ENCODE measurements around the gene BCAP29. TPM values are rescaled to one million over a fixed set of nuclear protein-coding genes. Genes with fewer than 3 reads are reported as not detected.

BCAP29 gene
- total RNA-seq, 1 donor from 2014 or later = 34.9 TPM

DNA sequence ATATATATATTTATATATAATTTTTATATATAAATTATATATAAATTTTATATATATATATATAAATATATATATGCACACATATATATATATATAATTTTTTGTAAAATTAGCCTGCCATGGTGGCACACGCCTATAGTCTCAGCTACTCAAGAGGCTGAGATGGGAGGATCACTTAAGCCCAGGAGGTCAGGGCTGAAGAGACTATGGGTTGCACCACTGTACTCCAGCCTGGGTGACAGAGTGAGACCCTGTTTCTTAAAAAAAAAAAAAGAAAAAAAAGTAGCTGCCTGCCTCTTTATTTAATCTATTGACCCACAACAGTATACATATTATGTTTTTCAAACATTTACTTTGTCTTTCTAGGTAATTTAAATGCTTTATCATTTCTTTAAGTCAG lies 19.2 kb downstream of the BCAP29 start:
- TF ChIP-seq CTCF (IDR thresholded peaks at IDR 0.05; ENCODE audit: unreplicated experiment) = no peak
- Mint-ChIP-seq H3K4me3 (ENCODE audit: low read depth) (no peak overlapping the region), H3K9me3 (ENCODE audit: low read depth) (no peaks in the 10 kb centered on the region), H3K27ac (no peak overlapping the region), H3K4me1 (ENCODE audit: low read depth) (peaks cover 14% of the 10 kb centered on the region), H3K27me3 (no peaks in the 10 kb centered on the region), H3K36me3 (ENCODE audit: insufficient read depth) (peaks cover 13% of the 10 kb centered on the region)
- no peak for DNase-seq (ENCODE audit: low spot score, unreplicated experiment)

- H3K4me3 Mint-ChIP-seq (ENCODE audit: low read depth) = no peak overlapping the region
- no peak for TF ChIP-seq CTCF (IDR thresholded peaks at IDR 0.05; ENCODE audit: unreplicated experiment)
- no peak for DNase-seq (ENCODE audit: low spot score, unreplicated experiment)
- H3K9me3 Mint-ChIP-seq (ENCODE audit: low read depth) = no peaks in the 10 kb centered on the region
- H3K27me3 Mint-ChIP-seq = no peaks in the 10 kb centered on the region
- peaks cover 4% of the 10 kb centered on the region for H3K36me3 Mint-ChIP-seq (ENCODE audit: insufficient read depth)
- H3K27ac Mint-ChIP-seq = no peak overlapping the region
- H3K4me1 Mint-ChIP-seq (ENCODE audit: low read depth) = peaks cover 14% of the 10 kb centered on the region
These were observed 20.8 kb downstream of the BCAP29 start for GRCh38 chr7:107600816-107601215.

- peaks cover 2% of the 10 kb centered on the region for H3K36me3 Mint-ChIP-seq (ENCODE audit: insufficient read depth)
- no peak for TF ChIP-seq CTCF (IDR thresholded peaks at IDR 0.05; ENCODE audit: unreplicated experiment)
- H3K4me1 Mint-ChIP-seq (ENCODE audit: low read depth) = peaks cover 9% of the 10 kb centered on the region
- H3K27ac Mint-ChIP-seq = no peak overlapping the region
- H3K27me3 Mint-ChIP-seq = no peaks in the 10 kb centered on the region
- H3K9me3 Mint-ChIP-seq (ENCODE audit: low read depth) = no peaks in the 10 kb centered on the region
- no peak overlapping the region for H3K4me3 Mint-ChIP-seq (ENCODE audit: low read depth)
- DNase-seq (ENCODE audit: low spot score, unreplicated experiment) = no peak
These were observed 25.3 kb downstream of the BCAP29 start for GRCh38 chr7:107605218-107605815.

DNA sequence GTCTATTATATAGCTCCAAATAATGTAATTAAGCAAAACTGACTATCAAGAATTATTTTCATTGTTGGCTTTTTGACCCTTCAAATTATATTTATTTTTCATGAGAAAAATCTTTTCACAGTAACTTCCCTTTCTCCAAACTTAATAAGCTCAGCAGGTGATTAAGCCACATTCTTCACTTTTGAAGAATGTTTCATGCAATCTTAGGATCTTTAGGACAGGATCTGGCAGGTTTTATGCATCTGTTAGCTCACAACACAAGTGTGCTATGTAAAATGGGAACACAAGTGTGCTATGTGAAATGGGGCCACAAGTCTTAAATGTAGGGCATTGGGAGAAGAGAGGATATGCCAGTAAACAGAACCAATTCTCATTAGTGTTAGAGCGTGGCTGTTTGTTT lies 26.3 kb downstream of the BCAP29 start:
- TF ChIP-seq CTCF (IDR thresholded peaks at IDR 0.05; ENCODE audit: unreplicated experiment) = no peak
- no peak overlapping the region for H3K4me3 Mint-ChIP-seq (ENCODE audit: low read depth)
- no peaks in the 10 kb centered on the region for H3K9me3 Mint-ChIP-seq (ENCODE audit: low read depth)
- H3K4me1 Mint-ChIP-seq (ENCODE audit: low read depth) = peaks cover 9% of the 10 kb centered on the region
- H3K27ac Mint-ChIP-seq = no peak overlapping the region
- no peak for DNase-seq (ENCODE audit: low spot score, unreplicated experiment)
- no peaks in the 10 kb centered on the region for H3K27me3 Mint-ChIP-seq
- peaks cover 2% of the 10 kb centered on the region for H3K36me3 Mint-ChIP-seq (ENCODE audit: insufficient read depth)

- H3K27me3 Mint-ChIP-seq = no peaks in the 10 kb centered on the region
- no peak overlapping the region for H3K27ac Mint-ChIP-seq
- H3K4me3 Mint-ChIP-seq (ENCODE audit: low read depth) = no peak overlapping the region
- DNase-seq (ENCODE audit: low spot score, unreplicated experiment) = no peak
- no peaks in the 10 kb centered on the region for H3K9me3 Mint-ChIP-seq (ENCODE audit: low read depth)
- H3K36me3 Mint-ChIP-seq (ENCODE audit: insufficient read depth) = peaks cover 7% of the 10 kb centered on the region
- TF ChIP-seq CTCF (IDR thresholded peaks at IDR 0.05; ENCODE audit: unreplicated experiment) = no peak
- H3K4me1 Mint-ChIP-seq (ENCODE audit: low read depth) = peaks cover 1% of the 10 kb centered on the region
These were observed 29.8 kb downstream of the BCAP29 start for GRCh38 chr7:107609811-107610261.

All from progenitor cell of endocrine pancreas (in vitro differentiated cells).